CD14-positive monocyte (primary cell): Measurements from ENCODE around the gene TRMT112. TPM values are rescaled to one million over a fixed set of nuclear protein-coding genes. Genes with fewer than 3 reads are reported as not detected.

Experiments used
- DNase-seq, 3 donors: peaks; one replicate each; pipeline ENCODE4 v3.0.0-alpha.2; 2011 to 2022
- H2AFZ ChIP-seq: 2 replicates; pipeline ENCODE4 v1.6.0; 2012; ENCODE audit warnings: mild to moderate bottlenecking, low read depth, low read length, inconsistent platforms; ENCODE audit not compliant: insufficient read depth, poor library complexity, severe bottlenecking
- H3K27ac ChIP-seq, 2 donors: 1 replicate in 1 of 2; 2 replicates in 1 of 2; pipeline ENCODE4 v1.5.1; 2012 to 2013; ENCODE audit warnings: low read length in 2 of 2, control low read depth in 1 of 2, inconsistent platforms in 1 of 2, low read depth in 1 of 2, mild to moderate bottlenecking in 1 of 2
- H3K27me3 ChIP-seq, 2 donors: one replicate each; pipeline versions ENCODE4 v1.6.0 to v1.6.1; 2011 to 2013; ENCODE audit warnings: low read length in 2 of 2; ENCODE audit not compliant: control insufficient read depth in 2 of 2, insufficient read depth in 2 of 2
- H3K36me3 ChIP-seq, 2 donors: replicated peaks in 1 of 2; 1 replicate in 1 of 2; 2 replicates in 1 of 2; pipeline versions ENCODE4 v1.5.1 to v1.6.1; 2012 to 2013; ENCODE audit warnings: low read length in 2 of 2, control low read depth in 1 of 2, inconsistent platforms in 1 of 2, mild to moderate bottlenecking in 1 of 2; ENCODE audit not compliant: insufficient read depth in 2 of 2, control insufficient read depth in 1 of 2
- H3K4me1 ChIP-seq, 2 donors: 1 replicate in 1 of 2; 2 replicates in 1 of 2; pipeline versions ENCODE4 v1.5.1 to v1.6.1; 2012 to 2013; ENCODE audit warnings: low read length in 2 of 2, control low read depth in 1 of 2, inconsistent platforms in 1 of 2, mild to moderate bottlenecking in 1 of 2, moderate library complexity in 1 of 2; ENCODE audit not compliant: insufficient read depth in 2 of 2, control insufficient read depth in 1 of 2
- H3K4me2 ChIP-seq: replicated peaks from 2 replicates; pipeline ENCODE3; 2012; ENCODE audit warnings: low read length, moderate library complexity, mild to moderate bottlenecking; ENCODE audit not compliant: poor library complexity, severe bottlenecking; ENCODE audit errors: extremely low read depth
- H3K4me3 ChIP-seq, 3 experiments: fragments of 200-600 bp in 1 of 3; sonication (generic) in 1 of 3; replicated peaks in 1 of 3; 1 replicate in 2 of 3; 2 replicates in 1 of 3; pipeline ENCODE4 v1.5.1; 2011 to 2013; ENCODE audit warnings: low read length in 3 of 3, mild to moderate bottlenecking in 3 of 3, control low read depth in 2 of 3, low read depth in 2 of 3, inconsistent platforms in 1 of 3, moderate library complexity in 1 of 3
- H3K79me2 ChIP-seq: 2 replicates; pipeline ENCODE4 v1.6.0; 2012; ENCODE audit warnings: mild to moderate bottlenecking, control low read depth, inconsistent platforms, low read length, moderate library complexity; ENCODE audit not compliant: insufficient read depth
- H3K9ac ChIP-seq: 2 replicates; pipeline ENCODE4 v1.6.0; 2017; ENCODE audit warnings: low read length, mild to moderate bottlenecking; ENCODE audit not compliant: insufficient read depth, poor library complexity, severe bottlenecking
- H3K9me3 ChIP-seq, 2 donors: replicated peaks in 1 of 2; 1 replicate in 1 of 2; 2 replicates in 1 of 2; pipeline versions ENCODE4 v1.5.1 to v1.6.1; 2012 to 2013; ENCODE audit warnings: low read length in 2 of 2, control low read depth in 1 of 2; ENCODE audit not compliant: control insufficient read depth in 1 of 2, insufficient read depth in 1 of 2
- H4K20me1 ChIP-seq: 2 replicates; pipeline ENCODE4 v1.6.0; 2012; ENCODE audit warnings: mild to moderate bottlenecking, low read length, control low read depth, moderate library complexity; ENCODE audit not compliant: insufficient read depth
- H3K27ac Mint-ChIP-seq, 7 donors: one replicate each; pipeline ENCODE4 v1.8.0; 2020; ENCODE audit warnings: mild to moderate bottlenecking in 7 of 7, mixed read lengths in 7 of 7, moderate library complexity in 6 of 7, inconsistent platforms in 2 of 7
- H3K27me3 Mint-ChIP-seq, 3 donors: one replicate each; pipeline ENCODE4 v1.8.0; 2021 to 2022; ENCODE audit warnings: low read depth in 3 of 3, mild to moderate bottlenecking in 3 of 3, mixed read lengths in 3 of 3, moderate library complexity in 3 of 3, inconsistent platforms in 1 of 3
- H3K36me3 Mint-ChIP-seq, 2 donors: one replicate each; pipeline ENCODE4 v1.8.0; 2020; ENCODE audit warnings: mixed read lengths in 2 of 2, inconsistent platforms in 1 of 2, mild to moderate bottlenecking in 1 of 2
- H3K4me1 Mint-ChIP-seq: one replicate; pipeline ENCODE4 v1.8.0; 2020; ENCODE audit warnings: mild to moderate bottlenecking, mixed read lengths
- H3K4me3 Mint-ChIP-seq, 2 donors: one replicate each; pipeline ENCODE4 v1.8.0; 2020; ENCODE audit warnings: mild to moderate bottlenecking in 2 of 2, mixed read lengths in 2 of 2, moderate library complexity in 1 of 2
- H3K9me3 Mint-ChIP-seq, 7 donors: one replicate each; pipeline ENCODE4 v1.8.0; 2020 to 2022; ENCODE audit warnings: mixed read lengths in 7 of 7, mild to moderate bottlenecking in 6 of 7, moderate library complexity in 6 of 7, inconsistent platforms in 2 of 7
- WGBS: methylation state at CpG from one replicate; pipeline ENCODE4 v1.1.5; 2013; ENCODE audit warnings: missing lambda C conversion rate; ENCODE audit not compliant: insufficient coverage; 5-methylcytosine and 5-hydroxymethylcytosine counted together
- intact Hi-C, 2 donors: fragments of 100-400 bp; cut with micrococcal nuclease; formaldehyde crosslinking; loops; one replicate each; pipeline versions ENCODE4 v1.15.0 to v1.15.1; 2023
- polyA plus RNA-seq, 3 donors: library from polyadenylated mRNA; depleted of rRNA in 1 of 3; unstranded in 2 of 3; stranded (reverse) in 1 of 3; fragments of 300-500 nt in 2 of 3; fragments of >200 nt in 1 of 3; fragmentation: Illumina TruSeq in 2 of 3; gene quantifications; 1 replicate in 2 of 3; 2 replicates in 1 of 3; pipeline ENCODE4 v1.2.3, GENCODE V29; 2012 to 2021
- TF ChIP-seq, protein P1 (sequence below): fragments of 200-600 bp; IDR thresholded peaks from one replicate; pipeline ENCODE4 v1.8.0; 2022; ENCODE audit warnings: antibody characterized with exemption, mild to moderate bottlenecking

Gene TRMT112
- polyA plus RNA-seq, 3 donors = 162 to 298 (median 254) TPM

DNA sequence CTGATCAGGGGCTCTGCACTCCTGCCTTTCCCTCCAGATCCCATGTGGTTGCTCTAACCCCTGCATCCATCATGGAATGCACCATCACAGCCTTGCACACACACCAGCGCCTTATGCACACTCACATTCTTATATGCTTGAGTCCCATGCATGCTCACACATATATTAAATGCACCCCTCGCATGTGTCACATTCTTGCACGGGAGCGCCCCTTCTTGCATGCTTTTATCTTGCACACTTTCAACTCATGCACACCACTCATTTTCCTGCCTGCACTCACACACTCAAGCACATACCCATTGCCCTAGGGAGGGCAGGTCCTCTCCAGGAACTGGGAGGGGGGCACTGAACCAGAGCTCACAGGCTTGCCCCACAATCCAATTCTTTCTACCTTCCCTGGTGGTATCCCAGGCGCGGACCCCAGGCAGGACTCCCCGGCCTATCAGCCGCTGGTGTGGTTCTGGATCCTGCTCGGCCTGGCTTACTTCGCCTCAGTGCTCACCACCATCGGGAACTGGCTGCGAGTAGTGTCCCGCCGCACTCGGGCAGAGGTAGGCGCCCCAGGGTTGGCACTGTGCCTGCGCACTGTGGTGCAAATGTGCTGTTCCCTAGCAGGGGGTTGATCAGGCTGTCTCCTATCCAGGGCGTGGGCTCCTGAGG is 19.5 kb downstream of the TRMT112 start:
- H3K36me3 ChIP-seq = no peaks in the 10 kb centered on the region
- H3K27ac ChIP-seq = no peak overlapping the region
- H3K4me3 Mint-ChIP-seq = peak overlapping the region in 1 of 2 donors; percentile 91
- peaks cover 5 to 20% of the 10 kb centered on the region in 2 donors for H3K36me3 Mint-ChIP-seq
- no peak overlapping the region for H3K4me3 ChIP-seq
- peaks cover 3 to 43% of the 10 kb centered on the region in 2 donors for H3K9me3 ChIP-seq
- peaks cover 84 to 94% (median 91%) of the 10 kb centered on the region in 3 donors for H3K27me3 Mint-ChIP-seq
- H4K20me1 ChIP-seq = no peaks in the 10 kb centered on the region
- H3K4me2 ChIP-seq = no peak overlapping the region
- intact Hi-C loops = no loop called here
- 24% methylated on average over 17 of the region's 18 CpGs for WGBS
- TF ChIP-seq, protein P1, sequence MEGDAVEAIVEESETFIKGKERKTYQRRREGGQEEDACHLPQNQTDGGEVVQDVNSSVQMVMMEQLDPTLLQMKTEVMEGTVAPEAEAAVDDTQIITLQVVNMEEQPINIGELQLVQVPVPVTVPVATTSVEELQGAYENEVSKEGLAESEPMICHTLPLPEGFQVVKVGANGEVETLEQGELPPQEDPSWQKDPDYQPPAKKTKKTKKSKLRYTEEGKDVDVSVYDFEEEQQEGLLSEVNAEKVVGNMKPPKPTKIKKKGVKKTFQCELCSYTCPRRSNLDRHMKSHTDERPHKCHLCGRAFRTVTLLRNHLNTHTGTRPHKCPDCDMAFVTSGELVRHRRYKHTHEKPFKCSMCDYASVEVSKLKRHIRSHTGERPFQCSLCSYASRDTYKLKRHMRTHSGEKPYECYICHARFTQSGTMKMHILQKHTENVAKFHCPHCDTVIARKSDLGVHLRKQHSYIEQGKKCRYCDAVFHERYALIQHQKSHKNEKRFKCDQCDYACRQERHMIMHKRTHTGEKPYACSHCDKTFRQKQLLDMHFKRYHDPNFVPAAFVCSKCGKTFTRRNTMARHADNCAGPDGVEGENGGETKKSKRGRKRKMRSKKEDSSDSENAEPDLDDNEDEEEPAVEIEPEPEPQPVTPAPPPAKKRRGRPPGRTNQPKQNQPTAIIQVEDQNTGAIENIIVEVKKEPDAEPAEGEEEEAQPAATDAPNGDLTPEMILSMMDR = no peak
- peaks cover 22 to 30% of the 10 kb centered on the region in 2 donors for H3K4me1 ChIP-seq
- no peaks in the 10 kb centered on the region for H3K79me2 ChIP-seq
- no peak overlapping the region for H3K9ac ChIP-seq
- H3K4me1 Mint-ChIP-seq = peaks cover 30% of the 10 kb centered on the region
- H3K27ac Mint-ChIP-seq = peak overlapping the region in 1 of 7 donors; percentile 7
- no peak overlapping the region for H2AFZ ChIP-seq
- peaks cover 66 to 80% of the 10 kb centered on the region in 2 donors for H3K27me3 ChIP-seq
- DNase-seq = no peak
- peaks cover 0 to 37% (median 9%) of the 10 kb centered on the region in 7 donors for H3K9me3 Mint-ChIP-seq

DNA sequence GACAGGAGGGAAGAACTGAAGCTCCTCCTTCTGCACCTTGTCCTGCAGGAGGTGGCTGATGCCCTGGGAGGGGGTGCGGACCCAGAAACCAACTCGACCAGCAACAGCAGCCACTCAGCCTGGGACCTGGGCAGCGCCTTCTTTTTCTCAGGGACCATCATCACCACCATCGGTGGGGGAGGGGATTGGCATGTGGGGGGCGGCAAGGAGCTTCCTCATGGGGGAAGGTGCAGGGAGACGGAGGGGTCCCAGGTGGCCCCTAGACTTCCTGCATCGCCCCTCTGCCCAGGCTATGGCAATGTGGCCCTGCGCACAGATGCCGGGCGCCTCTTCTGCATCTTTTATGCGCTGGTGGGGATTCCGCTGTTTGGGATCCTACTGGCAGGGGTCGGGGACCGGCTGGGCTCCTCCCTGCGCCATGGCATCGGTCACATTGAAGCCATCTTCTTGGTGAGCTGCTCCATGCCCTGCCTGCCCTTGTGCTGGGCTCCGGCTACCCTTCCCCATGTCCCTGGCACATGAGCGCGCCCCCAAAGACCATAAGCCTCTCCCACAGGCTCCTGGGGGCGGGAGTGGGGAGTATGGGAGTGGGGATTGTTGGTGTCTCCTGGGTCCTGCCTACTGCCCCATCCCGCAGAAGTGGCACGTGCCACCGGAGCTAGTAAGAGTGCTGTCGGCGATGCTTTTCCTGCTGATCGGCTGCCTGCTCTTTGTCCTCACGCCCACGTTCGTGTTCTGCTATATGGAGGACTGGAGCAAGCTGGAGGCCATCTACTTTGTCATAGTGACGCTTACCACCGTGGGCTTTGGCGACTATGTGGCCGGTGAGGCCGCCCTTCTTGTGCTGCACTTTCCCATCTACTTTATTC is 20.3 kb downstream of the TRMT112 start:
- intact Hi-C loops = no loop called here
- WGBS = 7% methylated on average over 24 of the region's 34 CpGs
- DNase-seq = no peak
- TF ChIP-seq, protein P1 = no peak
- peaks cover 5 to 20% of the 10 kb centered on the region in 2 donors for H3K36me3 Mint-ChIP-seq
- H3K9me3 Mint-ChIP-seq = peaks cover 0 to 43% (median 9%) of the 10 kb centered on the region in 7 donors
- H3K4me1 Mint-ChIP-seq = peaks cover 30% of the 10 kb centered on the region
- peaks cover 85 to 98% (median 96%) of the 10 kb centered on the region in 3 donors for H3K27me3 Mint-ChIP-seq
- no peak overlapping the region for H3K4me2 ChIP-seq
- H3K79me2 ChIP-seq = no peaks in the 10 kb centered on the region
- no peaks in the 10 kb centered on the region for H3K36me3 ChIP-seq
- H3K9me3 ChIP-seq = peaks cover 3 to 48% of the 10 kb centered on the region in 2 donors
- H4K20me1 ChIP-seq = no peaks in the 10 kb centered on the region
- H3K27ac Mint-ChIP-seq = no peak overlapping the region
- peak overlapping the region in 1 of 2 donors; percentile 91 for H3K4me3 Mint-ChIP-seq
- H3K27me3 ChIP-seq = peaks cover 69 to 87% of the 10 kb centered on the region in 2 donors
- H2AFZ ChIP-seq = no peak overlapping the region
- H3K27ac ChIP-seq = no peak overlapping the region
- H3K9ac ChIP-seq = no peak overlapping the region
- H3K4me1 ChIP-seq = peaks cover 27 to 36% of the 10 kb centered on the region in 2 donors
- no peak overlapping the region for H3K4me3 ChIP-seq
